NCI-H1694 (cell line): ENCODE measurements around the gene ADAM33.

ENCODE experiments used
- DNase-seq: peaks from one replicate; lab custom pipeline; 2025; lab: John Stamatoyannopoulos, UW

ADAM33 gene

GRCh38 chr20:3686421-3686820 is 4.6 kb upstream of the ADAM33 start:
- DNase-seq: no peak

- DNase-seq: no peak
Observed at GRCh38 chr20:3685341-3685740, 3.5 kb upstream of the ADAM33 start.

GRCh38 chr20:3681352-3681930 is 369 bp downstream of the ADAM33 start:
- no peak for DNase-seq

GRCh38 chr20:3680701-3681351 is 984 bp downstream of the ADAM33 start:
- DNase-seq: no peak

GRCh38 chr20:3679749-3680700 is 1.8 kb downstream of the ADAM33 start:
- DNase-seq: no peak

- DNase-seq: no peak
Observed at GRCh38 chr20:3678856-3679720, 2.7 kb downstream of the ADAM33 start.

GRCh38 chr20:3678198-3678597 is 3.6 kb downstream of the ADAM33 start:
- DNase-seq: no peak

GRCh38 chr20:3677733-3678132 is 4.1 kb downstream of the ADAM33 start:
- DNase-seq: no peak

- no peak for DNase-seq
Observed at GRCh38 chr20:3674995-3675900, 6.6 kb downstream of the ADAM33 start.

- no peak for DNase-seq
Observed at GRCh38 chr20:3674447-3674846, 7.4 kb downstream of the ADAM33 start.

GRCh38 chr20:3673221-3674070 is 8.4 kb downstream of the ADAM33 start:
- no peak for DNase-seq

- DNase-seq: no peak
Observed at GRCh38 chr20:3672547-3673171, 9.2 kb downstream of the ADAM33 start.

GRCh38 chr20:3671986-3672546 is 9.7 kb downstream of the ADAM33 start:
- no peak for DNase-seq

GRCh38 chr20:3670945-3671344 is 10.9 kb downstream of the ADAM33 start:
- no peak for DNase-seq

- no peak for DNase-seq
Observed at GRCh38 chr20:3670511-3670910, 11.3 kb downstream of the ADAM33 start.

GRCh38 chr20:3669710-3670367 is 12.0 kb downstream of the ADAM33 start:
- DNase-seq: no peak

GRCh38 chr20:3667434-3668037 is 14.3 kb downstream of the ADAM33 start:
- no peak for DNase-seq

- no peak for DNase-seq
Observed at GRCh38 chr20:3663858-3664257, 18.0 kb downstream of the ADAM33 start.
